ENCODE data around the gene KCNIP4.
"Not testable (repeated sequence)": the region's sequence is repeated elsewhere in the genome, so short reads cannot be mapped to it uniquely, and the experiment has no call there.

The KCNIP4 gene

GRCh38 chr4:20847124-20847747 is 1101.3 kb downstream of the KCNIP4 start:
- DNase-seq (ENCODE audit: low spot score), result no peak

GRCh38 chr4:20844311-20844710 is 1104.3 kb downstream of the KCNIP4 start:
- DNase-seq (ENCODE audit: low spot score), result no peak

- DNase-seq (ENCODE audit: low spot score), result no peak
These were observed 1107.9 kb downstream of the KCNIP4 start for GRCh38 chr4:20840648-20841190.

GRCh38 chr4:20839957-20840356 is 1108.6 kb downstream of the KCNIP4 start:
- DNase-seq (ENCODE audit: low spot score), result peak; percentile 91

GRCh38 chr4:20838476-20838875 is 1110.1 kb downstream of the KCNIP4 start:
- DNase-seq (ENCODE audit: low spot score), result no peak

GRCh38 chr4:20832826-20833225 is 1115.7 kb downstream of the KCNIP4 start:
- peak; percentile 83 for DNase-seq (ENCODE audit: low spot score)

- DNase-seq (ENCODE audit: low spot score), result no peak
These were observed 1116.8 kb downstream of the KCNIP4 start for GRCh38 chr4:20831746-20832145.

GRCh38 chr4:20829617-20830357 is 1118.8 kb downstream of the KCNIP4 start:
- DNase-seq (ENCODE audit: low spot score), result no peak

- peak; percentile 15 for DNase-seq (ENCODE audit: low spot score)
These were observed 1123.1 kb downstream of the KCNIP4 start for GRCh38 chr4:20825505-20825904.

GRCh38 chr4:20816287-20816686 is 1132.3 kb downstream of the KCNIP4 start:
- DNase-seq (ENCODE audit: low spot score), result no peak

- DNase-seq (ENCODE audit: low spot score), result no peak
These were observed 1134.9 kb downstream of the KCNIP4 start for GRCh38 chr4:20813700-20814099.

- DNase-seq (ENCODE audit: low spot score), result peak; percentile 84
These were observed 1138.8 kb downstream of the KCNIP4 start for GRCh38 chr4:20809812-20810211.

GRCh38 chr4:20805716-20806115 is 1142.9 kb downstream of the KCNIP4 start:
- DNase-seq (ENCODE audit: low spot score), result peak; percentile 3

GRCh38 chr4:20787940-20788665 is 1160.5 kb downstream of the KCNIP4 start:
- no peak for DNase-seq (ENCODE audit: low spot score)

GRCh38 chr4:20783134-20783533 is 1165.4 kb downstream of the KCNIP4 start:
- DNase-seq (ENCODE audit: low spot score), result not testable (repeated sequence)

GRCh38 chr4:20778896-20779295 is 1169.7 kb downstream of the KCNIP4 start:
- no peak for DNase-seq (ENCODE audit: low spot score)

GRCh38 chr4:20773144-20773997 is 1175.2 kb downstream of the KCNIP4 start:
- peak; percentile 66 for DNase-seq (ENCODE audit: low spot score)

GRCh38 chr4:20764366-20764992 is 1184.1 kb downstream of the KCNIP4 start:
- peak; percentile 25 for DNase-seq (ENCODE audit: low spot score)

- DNase-seq (ENCODE audit: low spot score), result no peak
These were observed 1186.7 kb downstream of the KCNIP4 start for GRCh38 chr4:20761826-20762225.

- no peak for DNase-seq (ENCODE audit: low spot score)
These were observed 1187.2 kb downstream of the KCNIP4 start for GRCh38 chr4:20761382-20761781.

- DNase-seq (ENCODE audit: low spot score), result peak; percentile 7
These were observed 1188.5 kb downstream of the KCNIP4 start for GRCh38 chr4:20760053-20760452.

All from kidney tubule cell (primary cell).